Stimulated activated CD4-positive, alpha-beta T cell treated with anti-CD3 and anti-CD28 coated beads, Interleukin-2, amount 100 ng/mL, for 48 hours (primary cell): ENCODE measurements around the gene OGN.

Source experiments
- DNase-seq, 2 donors: peaks; one replicate each; pipeline ENCODE4 v3.0.0-alpha.2; 2020

OGN gene

GRCh38 chr9:92342825-92343488, 61.4 kb downstream of the OGN start:
- no peak for DNase-seq

GRCh38 chr9:92341578-92341977, 62.8 kb downstream of the OGN start:
- no peak for DNase-seq

DNA sequence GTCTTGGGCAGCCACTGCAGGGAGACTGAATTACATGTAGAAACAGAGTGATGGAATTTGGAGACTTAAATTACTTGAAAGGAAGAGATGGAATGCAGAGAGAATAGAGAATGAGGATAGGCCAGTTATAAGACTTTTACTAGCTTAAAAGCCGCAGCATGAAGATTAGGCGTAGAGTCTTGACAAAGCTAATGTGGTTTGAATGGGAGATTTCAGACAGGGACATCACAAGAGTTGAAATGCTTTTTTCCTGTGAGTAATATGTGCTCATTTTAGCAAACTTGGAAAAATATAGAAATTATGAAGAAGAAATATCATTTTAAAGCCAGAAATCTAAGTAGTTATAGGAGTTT, 71.1 kb downstream of the OGN start:
- DNase-seq, result no peak
